Sigmoid colon (tissue), 4 donors: ENCODE results near the gene METTL27.

Experiments used
- CTCF ChIP-seq, 4 experiments: fragments of 450-650 bp in 3 of 4; fragments of 200-600 bp in 1 of 4; IDR thresholded peaks; one replicate each; pipeline ENCODE4 v1.5.1; 2016 to 2019; ENCODE audit warnings: antibody characterized with exemption in 4 of 4, mild to moderate bottlenecking in 3 of 4, moderate library complexity in 2 of 4
- POLR2A ChIP-seq, 2 donors: fragments of 450-650 bp; IDR thresholded peaks; one replicate each; pipeline ENCODE4 v1.6.1; 2016; ENCODE audit warnings: antibody characterized with exemption in 2 of 2, mild to moderate bottlenecking in 2 of 2, moderate library complexity in 2 of 2
- POLR2AphosphoS5 ChIP-seq, 4 donors: sonication (generic); formaldehyde crosslinking; IDR thresholded peaks; one replicate each; pipeline ENCODE4 v1.6.1; 2017; ENCODE audit warnings: antibody characterized with exemption in 4 of 4

GRCh38 chr7:73881352-73882046 is 39.2 kb upstream of the METTL27 start:
- TF ChIP-seq CTCF (IDR thresholded peaks at IDR 0.05) = no peak
- no peak for TF ChIP-seq POLR2AphosphoS5 (IDR thresholded peaks at IDR 0.05)
- no peak for TF ChIP-seq POLR2A (IDR thresholded peaks at IDR 0.05)
